K562 treated with DMSO at 1 percent for 12 hours (cell line): ENCODE results near the gene IP6K1. TPM values are rescaled to one million over a fixed set of nuclear protein-coding genes. Genes with fewer than 3 reads are reported as not detected.

Experiments used
- total RNA-seq: library from RNA; unstranded; fragments of 300-600 nt; gene quantifications from 2 replicates; pipeline ENCODE4 v1.2.3, GENCODE V29; 2022; ENCODE audit not compliant: insufficient read depth

IP6K1 gene
- total RNA-seq: 22.7 and 36.2 TPM in 2 replicates

GRCh38 chr3:49786357-49787181 lies at the start of gene IP6K1:
Gene IP6K1, minus strand, starts transcription at chr3:49786542. Its CDS starts 38,502 bp downstream, at chr3:49748040.

GRCh38 chr3:49813497-49814174 lies 27.3 kb upstream of the IP6K1 start, which contains the start of gene UBA7:
Gene UBA7, minus strand, starts transcription at chr3:49813953. Its CDS starts 166 bp downstream, at chr3:49813787.

GRCh38 chr3:49802719-49803464 lies 16.6 kb upstream of the IP6K1 start, which contains the start of gene INKA1:
Gene INKA1, plus strand, starts transcription at chr3:49803261. Its CDS starts 132 bp downstream, at chr3:49803393.

GRCh38 chr3:49799761-49800160 lies 13.4 kb upstream of the IP6K1 start, which contains the start of gene CDHR4:
Gene CDHR4, minus strand, starts transcription at chr3:49799873. Its CDS starts 61 bp downstream, at chr3:49799812.

GRCh38 chr3:49723628-49724551 lies 62.5 kb downstream of the IP6K1 start, which contains the start of gene GMPPB:
Gene GMPPB, minus strand, starts transcription at chr3:49723951. Its CDS starts 225 bp downstream, at chr3:49723726.

GRCh38 chr3:49719214-49719884 lies 67.0 kb downstream of the IP6K1 start, which contains the start of gene AMIGO3:
Gene AMIGO3, minus strand, starts transcription at chr3:49719684. Its CDS starts 219 bp downstream, at chr3:49719465.

GRCh38 chr3:49689046-49689907 lies 97.1 kb downstream of the IP6K1 start, which contains the start of the genes MST1 and RNF123:
Gene MST1, minus strand, starts transcription at chr3:49689474. Its CDS starts 783 bp downstream, at chr3:49688691.
Gene RNF123, plus strand, starts transcription at chr3:49689557. Its CDS starts 1,609 bp downstream, at chr3:49691166.

Other genes with a start within 250 kb of the IP6K1 start
- gene BSN, start 232.1 kb downstream of the IP6K1 start, total RNA-seq: 0.07 and 0.17 TPM in 2 replicates
- 96.5 and 122 TPM in 2 replicates for gene APEH, start 112.2 kb downstream of the IP6K1 start, total RNA-seq
- gene MST1, start 97.1 kb downstream of the IP6K1 start, total RNA-seq: 0.57 and 2.5 TPM in 2 replicates
- 24.4 and 32.7 TPM in 2 replicates for gene RNF123, start 97.0 kb downstream of the IP6K1 start, total RNA-seq
- 2.6 and 6.2 TPM in 2 replicates for gene AMIGO3, start 66.9 kb downstream of the IP6K1 start, total RNA-seq
- gene GMPPB, start 62.6 kb downstream of the IP6K1 start, total RNA-seq: 10.2 and 15.5 TPM in 2 replicates
- gene CDHR4, start 13.3 kb upstream of the IP6K1 start, total RNA-seq: not detected in 2 replicates
- 1.7 and 3.5 TPM in 2 replicates for gene INKA1, start 16.7 kb upstream of the IP6K1 start, total RNA-seq
- gene UBA7, start 27.4 kb upstream of the IP6K1 start, total RNA-seq: 13.2 and 13.4 TPM in 2 replicates
- 16.7 and 24.1 TPM in 2 replicates for gene TRAIP, start 70.0 kb upstream of the IP6K1 start, total RNA-seq
- not detected in 2 replicates for gene CAMKV, start 83.4 kb upstream of the IP6K1 start, total RNA-seq
- gene MST1R, start 117.3 kb upstream of the IP6K1 start, total RNA-seq: 1.7 and 7.2 TPM in 2 replicates
- gene MON1A, start 143.3 kb upstream of the IP6K1 start, total RNA-seq: 11.1 and 13.7 TPM in 2 replicates
- gene RBM6, start 153.6 kb upstream of the IP6K1 start, total RNA-seq: 23.7 and 45.8 TPM in 2 replicates